NCI-H2081 treated with DMSO at 0.1 percent for 48 hours (cell line): ENCODE data around the gene ADCY4.
A peak's percentile ranks its signal among the peaks of the same experiment; 100 is the strongest.

Experiments
- DNase-seq: peaks from one replicate; lab custom pipeline; 2025; lab: John Stamatoyannopoulos, UW

The ADCY4 gene

DNA sequence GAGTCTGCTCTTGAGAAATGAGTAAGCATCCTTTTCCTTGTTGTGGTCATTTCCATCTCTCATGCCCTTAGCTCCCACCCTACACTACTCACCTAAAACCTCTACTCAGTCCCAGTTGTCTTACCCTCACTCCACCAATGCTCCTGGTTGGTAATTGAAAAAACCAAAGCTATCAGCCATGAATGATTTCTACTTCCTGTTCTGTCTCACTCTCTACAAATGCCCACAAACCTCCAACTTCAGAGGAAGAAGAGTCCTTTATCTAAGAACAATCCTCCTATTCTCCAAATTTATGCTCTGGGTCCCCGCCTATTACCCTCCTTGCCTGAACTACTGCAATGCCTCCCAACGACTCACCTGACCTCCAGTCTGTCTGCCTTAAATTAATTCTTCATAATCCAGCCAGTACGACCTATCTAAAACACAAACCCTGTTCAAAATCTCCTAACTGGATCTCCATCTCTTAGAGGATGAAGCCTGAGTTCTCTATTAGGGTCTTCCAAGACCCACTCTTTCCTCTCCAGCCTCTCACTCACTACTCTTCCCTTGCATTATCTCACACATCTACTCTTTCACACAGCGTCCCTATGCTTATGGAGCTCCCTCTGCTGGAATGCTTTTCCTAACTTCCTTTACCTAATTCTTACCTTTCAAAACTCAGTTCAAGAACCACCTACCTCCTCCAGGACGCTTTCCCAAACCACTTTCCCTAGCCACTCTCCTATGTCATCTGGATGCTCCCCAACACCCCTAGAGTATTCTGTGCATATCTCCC lies 37.5 kb downstream of the ADCY4 start:
- DNase-seq = no peak

GRCh38 chr14:24296341-24297157 lies 38.3 kb downstream of the ADCY4 start:
- DNase-seq = no peak

GRCh38 chr14:24293525-24293924 lies 41.3 kb downstream of the ADCY4 start:
- no peak for DNase-seq

DNA sequence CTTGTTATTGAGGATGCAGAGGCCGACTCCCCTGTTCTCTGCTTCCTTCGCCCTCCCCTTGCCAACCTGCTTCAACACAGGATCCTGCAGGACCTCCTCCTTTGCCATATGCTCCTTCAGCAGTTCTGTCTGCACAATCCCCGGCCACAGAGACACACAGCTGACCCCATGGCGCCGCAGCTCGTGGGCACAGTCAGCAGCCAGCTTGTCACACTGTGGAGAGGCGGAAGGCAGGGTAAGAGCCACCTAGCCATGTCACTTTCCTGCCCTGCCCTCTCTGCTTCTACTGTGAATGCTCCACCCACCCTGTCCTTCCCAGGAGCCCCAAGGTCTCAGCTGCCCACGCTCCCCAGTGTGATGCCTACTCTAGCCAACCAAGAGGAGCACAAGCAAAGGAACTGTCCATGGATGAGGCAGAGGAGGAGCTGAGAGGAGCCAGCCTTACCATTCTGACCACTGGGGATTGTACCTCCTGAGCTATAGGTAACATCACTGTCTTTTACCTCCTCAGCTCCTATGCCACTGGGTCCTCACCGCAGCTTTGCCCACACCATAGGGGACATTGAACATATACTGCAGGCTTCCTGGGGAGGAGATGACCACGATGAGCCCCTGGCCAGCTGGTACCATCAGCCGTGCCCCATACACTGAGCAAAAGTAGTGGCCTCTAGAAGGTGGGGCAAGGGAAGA lies 42.6 kb downstream of the ADCY4 start:
- DNase-seq = no peak

GRCh38 chr14:24291446-24292117 lies 43.3 kb downstream of the ADCY4 start:
- no peak for DNase-seq

DNA sequence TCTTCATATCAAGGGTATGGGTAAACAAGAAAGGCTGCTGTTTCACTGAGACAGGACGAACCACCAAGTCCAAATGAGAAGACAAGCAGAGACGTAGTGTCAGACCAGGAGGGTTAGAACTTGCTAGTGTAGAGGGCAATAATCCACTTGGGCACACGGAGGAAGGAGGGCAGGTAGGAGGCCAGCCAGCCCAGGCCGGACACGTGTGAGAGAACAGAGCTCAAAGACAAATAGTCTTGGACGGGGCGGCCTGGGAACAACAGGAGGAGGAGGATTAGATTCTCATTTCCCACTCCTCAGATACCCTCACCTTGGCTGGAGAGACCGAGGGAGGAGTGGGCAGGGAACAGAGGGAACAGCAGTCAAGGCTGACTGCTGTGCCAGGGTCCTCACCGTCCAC lies 44.1 kb downstream of the ADCY4 start:
- DNase-seq = no peak

DNA sequence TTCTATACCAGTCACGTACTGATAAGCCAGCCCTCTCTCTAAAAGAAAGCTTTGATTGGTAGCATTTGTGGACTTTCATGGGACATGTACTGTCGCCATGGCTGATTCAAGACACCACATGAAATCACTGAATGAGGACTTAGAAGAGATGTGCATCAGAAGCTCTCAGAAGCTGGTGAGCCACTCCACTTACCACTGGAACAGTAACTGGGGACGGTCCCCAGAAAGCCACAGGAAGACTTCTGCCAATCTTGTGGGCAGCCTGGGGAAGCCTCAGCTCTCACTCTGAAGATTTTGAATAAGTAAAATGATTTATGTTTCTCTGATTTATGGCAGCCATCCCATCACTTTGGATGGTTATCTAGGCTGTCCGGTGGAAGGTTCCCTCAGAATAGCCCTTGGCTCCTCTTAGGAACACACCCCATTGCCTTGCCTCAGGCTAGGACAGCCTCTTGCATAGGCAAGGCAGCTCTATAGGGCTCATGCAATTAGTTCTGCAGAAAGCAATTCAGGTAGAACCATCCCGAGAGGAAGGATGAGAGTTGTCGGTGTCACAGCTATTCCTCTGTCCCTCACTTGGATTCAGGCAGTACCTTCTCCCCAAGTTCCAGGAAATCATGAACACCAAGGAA lies 45.1 kb downstream of the ADCY4 start:
- no peak for DNase-seq

GRCh38 chr14:24286996-24287395 lies 47.9 kb downstream of the ADCY4 start:
- DNase-seq = no peak

- DNase-seq = no peak
These were observed 49.5 kb downstream of the ADCY4 start for GRCh38 chr14:24285351-24285750.

GRCh38 chr14:24284501-24285035 lies 50.3 kb downstream of the ADCY4 start:
- no peak for DNase-seq

GRCh38 chr14:24283796-24284460 lies 50.9 kb downstream of the ADCY4 start:
- DNase-seq = no peak

DNA sequence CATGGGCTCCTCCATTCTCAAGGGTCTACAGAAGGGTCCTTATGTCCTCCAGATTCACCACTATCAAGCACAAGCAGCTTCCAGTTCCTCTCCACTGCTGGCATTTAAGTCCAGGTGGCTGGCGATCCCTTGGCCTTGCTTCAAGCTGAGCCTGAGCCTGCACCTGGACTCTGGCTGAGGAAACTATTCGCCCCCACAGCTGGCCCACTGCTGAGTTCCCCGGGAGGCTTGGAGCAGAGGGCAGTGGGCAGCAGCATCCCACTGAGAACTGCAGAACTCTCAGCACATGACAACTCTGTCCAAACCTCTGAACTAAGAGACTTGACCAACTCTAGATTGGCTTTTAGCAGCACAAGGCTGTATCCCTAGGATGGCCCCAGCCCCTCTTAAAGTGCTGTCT lies 52.1 kb downstream of the ADCY4 start:
- no peak for DNase-seq

- DNase-seq = no peak
These were observed 53.2 kb downstream of the ADCY4 start for GRCh38 chr14:24281636-24282035.

GRCh38 chr14:24280797-24281460 lies 53.9 kb downstream of the ADCY4 start:
- DNase-seq = no peak

- DNase-seq = peak; percentile 5
These were observed 55.3 kb downstream of the ADCY4 start for GRCh38 chr14:24279301-24280186.

DNA sequence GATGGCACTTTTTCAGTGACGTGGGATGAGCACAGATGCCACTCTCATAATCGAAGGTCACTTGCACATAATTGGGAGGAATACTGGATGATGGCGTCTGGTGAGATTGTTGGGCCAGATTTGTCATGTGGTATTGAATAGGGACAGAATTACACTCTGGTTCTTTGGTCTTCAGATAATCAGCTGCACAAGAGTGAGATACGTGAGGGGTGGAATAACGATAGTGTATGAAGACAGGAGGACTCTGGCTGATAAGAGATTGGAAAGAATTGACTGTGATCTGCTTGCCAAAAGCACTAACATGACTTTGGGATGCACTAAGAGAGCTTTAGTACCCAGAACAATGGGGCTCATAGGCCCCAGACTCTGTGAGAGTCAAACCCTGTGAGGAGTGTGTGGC lies 56.4 kb downstream of the ADCY4 start:
- no peak for DNase-seq

GRCh38 chr14:24277606-24278321 lies 57.1 kb downstream of the ADCY4 start:
- no peak for DNase-seq

- DNase-seq = no peak
These were observed 57.8 kb downstream of the ADCY4 start for GRCh38 chr14:24277071-24277470.

DNA sequence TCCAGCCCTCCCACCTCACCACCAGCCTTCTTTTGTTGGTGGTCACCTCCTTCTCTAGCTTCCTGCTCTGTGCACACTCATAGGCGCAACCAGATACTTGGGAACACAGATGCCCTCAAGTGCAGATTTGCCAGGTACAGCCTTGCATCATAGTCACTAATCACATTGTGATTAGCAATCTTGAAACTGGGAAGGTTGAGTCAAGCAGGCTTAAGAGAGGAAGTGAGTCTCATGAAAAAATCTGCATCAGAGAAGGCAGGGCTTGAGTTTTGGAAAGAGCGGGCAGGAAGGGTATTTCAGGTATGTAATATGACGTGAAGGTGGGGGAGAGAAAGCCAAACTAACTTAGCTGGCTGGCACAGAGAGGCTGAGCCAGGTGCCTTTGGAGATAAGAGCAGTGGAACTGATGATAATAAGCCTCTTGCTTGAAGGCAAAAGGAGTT lies 60.7 kb downstream of the ADCY4 start:
- no peak for DNase-seq
